Retinal pigment epithelial cell (primary cell): ENCODE measurements around the gene CUL2.

Experiments used
- DNase-seq: peaks from one replicate; pipeline ENCODE4 v3.0.0-alpha.2; 2010; ENCODE audit warnings: low read depth
- H3K4me3 ChIP-seq: 2 replicates; pipeline ENCODE4 v1.5.1; 2011; ENCODE audit warnings: mild to moderate bottlenecking, low read length, control low read depth, moderate library complexity
- CTCF ChIP-seq: conservative IDR thresholded peaks from 2 replicates; pipeline ENCODE4 v1.5.1; 2011; ENCODE audit warnings: low read depth, low read length, control low read depth, inconsistent platforms

Gene CUL2

GRCh38 chr10:35127289-35127891 lies 37.2 kb upstream of the CUL2 start:
- no peak for TF ChIP-seq CTCF
- H3K4me3 ChIP-seq, result peak overlapping the region; percentile 89
- no peak for DNase-seq

- peak; percentile 85 for DNase-seq
- H3K4me3 ChIP-seq, result peak within 1 kb of the TSS; percentile 89
- peak; percentile 72 for TF ChIP-seq CTCF
Observed at GRCh38 chr10:35126530-35127288, 36.6 kb upstream of the CUL2 start, which contains the start of gene CREM. Gene CREM, plus strand, starts transcription at chr10:35126846. Its CDS starts 10,990 bp downstream, at chr10:35137836.

GRCh38 chr10:35126062-35126529 lies 36.0 kb upstream of the CUL2 start:
- TF ChIP-seq CTCF, result no peak
- no peak for DNase-seq
- peak overlapping the region; percentile 54 for H3K4me3 ChIP-seq

- no peak for DNase-seq
- H3K4me3 ChIP-seq, result no peak overlapping the region
- TF ChIP-seq CTCF, result no peak
Observed at GRCh38 chr10:35124540-35124939, 34.4 kb upstream of the CUL2 start.

- no peak for TF ChIP-seq CTCF
- H3K4me3 ChIP-seq, result no peak overlapping the region
- DNase-seq, result no peak
Observed at GRCh38 chr10:35119378-35119777, 29.2 kb upstream of the CUL2 start.

- H3K4me3 ChIP-seq, result no peak overlapping the region
- no peak for TF ChIP-seq CTCF
- DNase-seq, result no peak
Observed at GRCh38 chr10:35112571-35112970, 22.4 kb upstream of the CUL2 start.

- DNase-seq, result no peak
- no peak for TF ChIP-seq CTCF
- no peak overlapping the region for H3K4me3 ChIP-seq
Observed at GRCh38 chr10:35103882-35104281, 13.7 kb upstream of the CUL2 start.
